Endothelial cell of umbilical vein (primary cell): ENCODE results near the gene GK2. TPM values are rescaled to one million over a fixed set of nuclear protein-coding genes. Genes with fewer than 3 reads are reported as not detected.

Experiments
- BruUV-seq: library from RNA; stranded (reverse); fragments of 400-500 nt; replicated peaks from 2 replicates; lab custom pipeline; 2021; lab: Mats Ljungman, UMichigan
- CTCF ChIA-PET: fragments of 300-600, 350-600 bp; sonication (Branson Sonifier 250); formaldehyde crosslinking; loops from one replicate; lab custom pipeline; 2021; ENCODE audit warnings: antibody characterized with exemption, inconsistent platforms; lab: Charles Lee
- POLR2A ChIA-PET: fragments of 300-600, 350-600 bp; sonication (Branson Sonifier 250); formaldehyde crosslinking; loops from one replicate; lab custom pipeline; 2021; ENCODE audit warnings: antibody characterized with exemption, inconsistent platforms; lab: Charles Lee
- DNase-seq: peaks from one replicate; pipeline ENCODE4 v3.0.0-alpha.2; 2011; ENCODE audit warnings: low read depth, low spot score
- FAIRE-seq: peaks from 2 replicates; lab custom pipeline; 2011; peaks lifted over from hg19 to GRCh38; lab: Jason Lieb, UNC
- H2AFZ ChIP-seq: 2 replicates; pipeline ENCODE4 v1.6.0; 2012; ENCODE audit warnings: low read depth, low read length, control low read depth, inconsistent platforms
- H3K27ac ChIP-seq: 2 replicates; pipeline ENCODE4 v1.5.1; 2011; ENCODE audit warnings: low read depth, mild to moderate bottlenecking, control low read depth, low read length, moderate library complexity; ENCODE audit not compliant: insufficient read depth
- H3K27me3 ChIP-seq, 2 experiments: 2 replicates each; pipeline versions ENCODE4 v1.6.0 to v1.6.1; 2011; ENCODE audit warnings: low read length in 2 of 2, mixed read lengths in 1 of 2; ENCODE audit not compliant: control insufficient read depth in 2 of 2, insufficient read depth in 2 of 2
- H3K36me3 ChIP-seq, 2 experiments: 2 replicates in 1 of 2; 3 replicates in 1 of 2; pipeline ENCODE4 v1.5.1; 2011; ENCODE audit warnings: low read length in 2 of 2, mild to moderate bottlenecking in 1 of 2, moderate library complexity in 1 of 2; ENCODE audit not compliant: control insufficient read depth in 2 of 2, insufficient read depth in 2 of 2; ENCODE audit errors: extremely low read depth in 1 of 2
- H3K4me1 ChIP-seq: 3 replicates; pipeline ENCODE4 v1.5.1; 2011; ENCODE audit warnings: mild to moderate bottlenecking, low read length; ENCODE audit not compliant: control insufficient read depth, insufficient read depth; ENCODE audit errors: extremely low read depth
- H3K4me2 ChIP-seq: 2 replicates; pipeline ENCODE4 v1.6.1; 2011; ENCODE audit warnings: low read length, control low read depth, mixed read lengths; ENCODE audit not compliant: insufficient read depth
- H3K4me3 ChIP-seq, 3 experiments: fragments of 200-600 bp in 1 of 3; sonication (generic), shearing (Covaris generic) in 1 of 3; replicated peaks in 1 of 3; 2 replicates each; pipeline ENCODE4 v1.5.1; 2011 to 2016; ENCODE audit warnings: control low read depth in 3 of 3, low read length in 3 of 3, mild to moderate bottlenecking in 2 of 3, inconsistent platforms in 1 of 3, low read depth in 1 of 3, moderate library complexity in 1 of 3; ENCODE audit not compliant: insufficient read depth in 1 of 3
- H3K79me2 ChIP-seq: 2 replicates; pipeline ENCODE4 v1.6.0; 2012; ENCODE audit warnings: low read length, inconsistent platforms; ENCODE audit not compliant: control insufficient read depth, insufficient read depth
- H3K9ac ChIP-seq: replicated peaks from 2 replicates; pipeline ENCODE3; 2011; ENCODE audit warnings: low read length, control low read depth; ENCODE audit not compliant: insufficient read depth; ENCODE audit errors: extremely low read depth
- H3K9me1 ChIP-seq: replicated peaks from 3 replicates; pipeline ENCODE4 v1.6.0; 2011; ENCODE audit warnings: mild to moderate bottlenecking, low read length; ENCODE audit not compliant: control insufficient read depth, insufficient read depth; ENCODE audit errors: extremely low read depth
- H3K9me3 ChIP-seq: replicated peaks from 2 replicates; pipeline ENCODE4 v1.5.1; 2012; ENCODE audit warnings: low read length, inconsistent platforms; ENCODE audit not compliant: control insufficient read depth, insufficient read depth
- H4K20me1 ChIP-seq: replicated peaks from 2 replicates; pipeline ENCODE3; 2011; ENCODE audit warnings: mild to moderate bottlenecking, low read length; ENCODE audit not compliant: control insufficient read depth, insufficient read depth; ENCODE audit errors: extremely low read depth
- EZH2 ChIP-seq: IDR thresholded peaks from 2 replicates; pipeline ENCODE4 v1.6.1; 2012; ENCODE audit warnings: borderline replicate concordance, low read depth, mild to moderate bottlenecking, moderate library complexity, low read length, inconsistent platforms; ENCODE audit not compliant: severe bottlenecking
- FOS ChIP-seq: IDR thresholded peaks from 2 replicates; pipeline ENCODE4 v1.6.1; 2011; ENCODE audit warnings: mild to moderate bottlenecking, low read length, moderate library complexity, borderline replicate concordance; ENCODE audit not compliant: insufficient read depth
- GATA2 ChIP-seq: IDR thresholded peaks from 2 replicates; pipeline ENCODE4 v1.7.0; 2011; ENCODE audit warnings: low read depth, mild to moderate bottlenecking, moderate library complexity, mixed read lengths, low read length; ENCODE audit not compliant: insufficient read length, insufficient read depth
- JUN ChIP-seq: IDR thresholded peaks from 2 replicates; pipeline ENCODE4 v1.6.1; 2011; ENCODE audit warnings: borderline replicate concordance, low read depth; ENCODE audit not compliant: insufficient read length, insufficient read depth
- MAX ChIP-seq: IDR thresholded peaks from 2 replicates; pipeline ENCODE4 v1.6.1; 2011; ENCODE audit not compliant: insufficient read depth, insufficient read length
- MYC ChIP-seq: IDR thresholded peaks from one replicate; pipeline ENCODE4 v1.6.1; 2011; ENCODE audit warnings: mild to moderate bottlenecking, low read depth, low read length
- POLR2A ChIP-seq: IDR thresholded peaks from 2 replicates; pipeline ENCODE4 v1.6.1; 2012; ENCODE audit warnings: low read depth, mild to moderate bottlenecking, control low read depth, low read length
- POLR2AphosphoS5 ChIP-seq: IDR thresholded peaks from 2 replicates; pipeline ENCODE4 v1.6.1; 2012; ENCODE audit warnings: low read depth, mild to moderate bottlenecking, control low read depth, low read length, moderate library complexity; ENCODE audit not compliant: insufficient read depth
- dilution Hi-C: fragments of 300-500 bp; cut with MboI; formaldehyde crosslinking; loops from one replicate; pipeline ENCODE4 v1.15.0; 2019; ENCODE audit warnings: low sequenced_read_pairs; ENCODE audit not compliant: extremely low pct_ligation_motif_present
- intact Hi-C: fragments of 100-400 bp; cut with micrococcal nuclease; formaldehyde crosslinking; loops from one replicate; pipeline ENCODE4 v1.10.0; 2022
- polyA plus RNA-seq, 4 experiments: library from polyadenylated mRNA; depleted of rRNA in 3 of 4; stranded (reverse) in 3 of 4; unstranded in 1 of 4; fragments of >200 nt; gene quantifications; 2 replicates each; pipeline versions ENCODE4 v1.2.1 to v1.2.3, GENCODE V29; 2011 to 2012; ENCODE audit warnings: missing spikeins in 1 of 4
- total RNA-seq: library from RNA; stranded (reverse); gene quantifications from 2 replicates; pipeline ENCODE4 v1.2.3, GENCODE V29; 2021
- TF ChIP-seq, protein P1 (sequence below), 2 donors: IDR thresholded peaks; 1 replicate in 1 of 2; 2 replicates in 1 of 2; pipeline ENCODE4 v1.5.1; 2011; ENCODE audit warnings: low read length in 2 of 2, mild to moderate bottlenecking in 2 of 2, moderate library complexity in 2 of 2, control low read depth in 1 of 2, inconsistent platforms in 1 of 2, low read depth in 1 of 2; ENCODE audit not compliant: insufficient read depth in 1 of 2; ENCODE audit errors: extremely low read depth in 1 of 2

GK2 gene
- total and polyA plus RNA-seq, 2 donors (not counting 3 experiments of a cell fraction or from before 2014, with no cell fraction given): not detected

GRCh38 chr4:79366422-79366821, 41.6 kb downstream of the GK2 start:
- no peak for DNase-seq
- no peaks in the 10 kb centered on the region for H3K27me3 ChIP-seq
- no peaks in the 10 kb centered on the region for H3K4me1 ChIP-seq
- no peak overlapping the region for H3K4me2 ChIP-seq
- no peaks in the 10 kb centered on the region for H3K79me2 ChIP-seq
- H3K9me3 ChIP-seq: no peaks in the 10 kb centered on the region
- no peak for FAIRE-seq
- H2AFZ ChIP-seq: no peak overlapping the region
- dilution Hi-C loops: no loop called here
- no peak overlapping the region for H3K9ac ChIP-seq
- POLR2A ChIA-PET: no interaction called here
- intact Hi-C loops: no loop called here
- H4K20me1 ChIP-seq: no peaks in the 10 kb centered on the region
- TF ChIP-seq GATA2: no peak
- no peak for TF ChIP-seq POLR2A
- TF ChIP-seq POLR2AphosphoS5: no peak
- TF ChIP-seq EZH2: no peak
- TF ChIP-seq MAX: no peak
- TF ChIP-seq, protein P1, sequence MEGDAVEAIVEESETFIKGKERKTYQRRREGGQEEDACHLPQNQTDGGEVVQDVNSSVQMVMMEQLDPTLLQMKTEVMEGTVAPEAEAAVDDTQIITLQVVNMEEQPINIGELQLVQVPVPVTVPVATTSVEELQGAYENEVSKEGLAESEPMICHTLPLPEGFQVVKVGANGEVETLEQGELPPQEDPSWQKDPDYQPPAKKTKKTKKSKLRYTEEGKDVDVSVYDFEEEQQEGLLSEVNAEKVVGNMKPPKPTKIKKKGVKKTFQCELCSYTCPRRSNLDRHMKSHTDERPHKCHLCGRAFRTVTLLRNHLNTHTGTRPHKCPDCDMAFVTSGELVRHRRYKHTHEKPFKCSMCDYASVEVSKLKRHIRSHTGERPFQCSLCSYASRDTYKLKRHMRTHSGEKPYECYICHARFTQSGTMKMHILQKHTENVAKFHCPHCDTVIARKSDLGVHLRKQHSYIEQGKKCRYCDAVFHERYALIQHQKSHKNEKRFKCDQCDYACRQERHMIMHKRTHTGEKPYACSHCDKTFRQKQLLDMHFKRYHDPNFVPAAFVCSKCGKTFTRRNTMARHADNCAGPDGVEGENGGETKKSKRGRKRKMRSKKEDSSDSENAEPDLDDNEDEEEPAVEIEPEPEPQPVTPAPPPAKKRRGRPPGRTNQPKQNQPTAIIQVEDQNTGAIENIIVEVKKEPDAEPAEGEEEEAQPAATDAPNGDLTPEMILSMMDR (IDR thresholded peaks at IDR 0.05; ENCODE audit: extremely low read depth in 1 of 2, insufficient read depth in 1 of 2, low read depth in 1 of 2, low read length in 2 of 2): no peak
- no peak for TF ChIP-seq FOS
- no peak for TF ChIP-seq JUN
- no peak for TF ChIP-seq MYC
- no peak overlapping the region for H3K27ac ChIP-seq
- no TSS peak for BruUV-seq
- H3K4me3 ChIP-seq: no peak overlapping the region
- no peaks in the 10 kb centered on the region for H3K9me1 ChIP-seq
- no peaks in the 10 kb centered on the region for H3K36me3 ChIP-seq
- CTCF ChIA-PET: no interaction called here
